GM19438 (cell line): ENCODE results near the gene SMIM1.

Source experiments
- ATAC-seq: cut with Tn5 transposase; IDR thresholded peaks from one replicate; pipeline ENCODE4 v1.9.1; 2021; ENCODE audit warnings: low read depth; ENCODE audit not compliant: unreplicated experiment

SMIM1 gene

DNA sequence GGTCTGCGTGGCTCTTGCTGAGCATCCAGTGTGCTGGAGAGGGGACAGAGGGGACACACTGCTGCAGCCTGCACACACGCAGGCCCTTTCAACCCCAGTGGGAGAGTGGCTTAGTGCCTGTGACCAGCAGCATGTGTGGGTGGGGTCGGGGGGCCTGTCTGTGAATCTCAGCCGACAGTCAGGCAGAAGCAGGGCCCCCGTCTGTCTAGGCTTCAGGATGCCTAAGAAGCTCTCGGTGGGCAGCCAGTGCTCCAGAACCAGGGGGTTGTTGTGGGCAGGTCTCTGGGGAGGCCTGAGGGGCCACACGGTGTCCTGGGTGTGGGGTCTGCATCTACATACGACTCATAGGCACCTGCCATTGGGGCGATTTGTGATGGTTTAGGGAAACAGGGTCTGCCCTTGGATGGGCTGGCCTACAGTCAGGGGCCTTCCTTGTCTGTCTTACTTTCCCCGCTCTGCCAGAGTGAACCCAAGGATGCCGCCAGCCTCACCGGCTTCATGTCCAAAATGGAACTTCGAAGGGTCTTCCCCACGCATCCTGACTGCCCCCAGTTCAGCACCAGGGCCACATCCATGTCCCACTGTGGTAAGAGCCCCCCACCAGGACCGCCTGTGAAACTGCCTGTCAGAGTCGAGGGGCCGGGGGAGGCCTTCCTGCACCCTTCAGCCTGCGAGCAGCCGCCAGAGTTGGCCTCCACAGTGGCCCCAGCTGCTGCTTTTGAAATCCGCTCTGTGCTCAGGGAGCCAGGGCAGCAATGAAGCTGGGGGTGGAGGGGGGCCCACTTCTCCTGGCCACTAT is 18.7 kb upstream of the SMIM1 start:
- no peak for ATAC-seq

DNA sequence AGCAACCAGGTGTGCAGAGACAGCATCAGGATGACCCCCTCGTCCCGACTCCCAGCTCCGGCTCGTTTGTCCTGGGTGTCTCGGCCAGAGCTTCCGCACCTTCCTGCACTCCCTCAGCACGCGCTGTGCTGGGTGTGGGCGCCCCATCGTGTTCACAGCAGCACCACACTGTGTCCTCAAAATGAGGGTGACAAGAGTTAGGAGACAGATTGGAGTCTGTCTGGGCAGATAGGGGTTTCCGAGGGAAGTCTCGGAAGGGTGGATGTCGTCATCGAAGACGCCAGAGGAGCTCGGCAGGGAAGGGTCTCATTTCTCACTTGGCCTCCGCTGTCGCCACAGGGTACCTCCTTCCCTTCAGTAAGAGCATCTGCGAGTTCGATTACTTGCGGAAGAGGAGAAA is 16.2 kb upstream of the SMIM1 start:
- no peak for ATAC-seq

DNA sequence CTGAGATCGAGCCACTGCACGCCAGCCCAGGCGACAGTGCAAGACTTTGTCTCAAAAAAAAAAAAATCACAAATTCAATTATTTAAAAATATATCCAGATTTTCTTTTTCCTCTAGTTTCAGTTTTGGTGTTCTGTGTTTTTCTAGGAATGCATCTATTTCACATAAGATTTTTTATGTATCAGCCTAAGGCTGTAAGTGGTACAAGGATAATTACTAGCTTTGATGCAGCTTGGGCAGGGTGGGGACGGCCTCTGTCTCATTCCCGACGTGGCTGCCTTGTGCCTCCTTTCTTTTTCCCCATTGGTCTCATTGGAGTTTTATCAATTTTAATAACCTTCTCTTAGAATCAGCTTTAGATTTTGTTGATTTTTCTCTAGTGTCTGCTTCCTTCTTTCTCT is 13.4 kb upstream of the SMIM1 start:
- no peak for ATAC-seq

DNA sequence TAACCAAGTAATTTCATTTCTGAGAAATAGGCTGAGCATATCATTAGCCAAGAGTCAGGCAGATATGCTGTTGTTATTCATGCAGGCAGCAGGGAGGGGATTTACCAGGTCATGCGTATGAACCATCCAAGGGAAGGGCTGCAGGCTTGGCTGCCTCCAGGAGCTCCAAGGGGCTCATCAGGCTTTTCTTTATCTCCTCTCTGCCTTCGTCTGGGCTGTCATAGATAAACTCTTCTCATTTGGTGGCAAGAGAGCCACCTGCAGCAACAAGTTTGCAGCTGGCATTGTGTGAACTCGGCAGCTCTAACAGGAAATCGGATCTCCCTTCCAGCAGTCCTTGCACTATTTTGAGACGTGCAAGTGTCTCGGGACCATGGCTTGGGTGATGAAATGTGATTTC is 12.8 kb upstream of the SMIM1 start:
- ATAC-seq = no peak

DNA sequence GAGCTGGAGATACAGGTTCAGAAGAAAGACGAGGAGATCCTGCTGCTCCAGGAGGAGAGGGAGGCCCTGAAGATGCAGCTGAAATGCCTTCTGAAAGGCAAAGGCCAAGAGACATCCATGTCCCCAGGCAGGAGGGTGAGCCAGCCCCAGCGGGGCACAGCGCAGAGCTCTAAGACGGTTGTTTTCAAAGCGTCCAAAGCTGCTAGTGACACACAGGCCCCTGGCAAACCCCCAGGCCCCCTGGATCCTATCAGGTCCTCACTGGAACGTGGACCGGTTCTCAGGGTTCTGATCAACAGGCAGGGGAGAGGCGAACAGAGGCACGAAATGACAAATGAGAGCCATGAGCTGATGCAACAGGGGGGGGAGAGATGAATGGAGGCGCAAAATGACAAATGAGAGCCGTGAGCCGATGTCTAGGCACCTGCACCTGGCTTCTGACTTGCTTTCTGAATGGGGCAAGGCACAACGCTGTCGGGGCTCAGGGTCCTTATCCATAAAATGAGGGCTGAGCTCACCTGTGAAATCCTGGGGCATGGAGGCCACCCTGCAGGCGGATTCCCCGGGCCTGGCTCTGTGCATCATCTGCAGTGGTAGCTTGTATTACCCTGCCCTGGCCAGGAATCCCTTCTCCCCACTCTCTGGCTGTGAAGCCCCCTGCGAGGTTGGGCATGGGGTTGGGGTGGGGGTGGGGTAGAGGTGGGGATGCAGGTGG is 11.1 kb upstream of the SMIM1 start:
- no peak for ATAC-seq

DNA sequence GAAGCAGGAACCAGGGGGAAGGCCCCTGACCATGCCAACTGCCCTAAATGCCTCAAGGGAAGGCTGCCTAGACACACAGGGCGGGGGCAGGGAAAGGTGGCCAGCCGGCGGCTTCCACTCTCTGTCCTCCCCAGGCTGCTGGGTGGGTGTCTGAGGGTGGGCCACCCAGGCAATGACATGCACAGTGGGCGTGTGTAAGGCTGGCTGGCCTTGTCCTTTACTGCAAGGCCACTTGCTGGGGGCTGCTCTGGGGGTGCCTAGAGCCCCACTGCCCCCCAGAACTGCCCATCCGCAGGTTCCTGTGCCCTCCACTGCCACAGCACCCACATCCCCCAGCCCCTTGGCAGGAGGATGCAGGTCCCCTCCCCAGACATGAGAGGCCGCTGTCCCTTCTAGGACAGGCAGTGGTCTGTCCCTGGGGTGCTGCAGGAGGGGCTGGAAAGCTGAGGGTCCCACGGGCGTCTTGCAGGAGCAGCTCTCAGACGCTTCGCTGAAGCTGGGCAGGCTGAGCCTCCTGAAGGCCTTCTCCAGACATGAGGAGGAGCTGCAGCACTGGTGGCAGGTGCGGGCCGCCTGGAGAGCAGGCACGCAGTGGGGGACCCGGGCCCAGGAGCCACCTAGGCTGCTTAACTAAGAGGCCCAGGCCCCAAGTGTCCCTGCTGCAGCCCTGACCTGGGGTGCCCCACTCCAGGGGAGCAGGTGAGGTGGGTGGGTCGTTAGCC is 10.2 kb upstream of the SMIM1 start:
- ATAC-seq = no peak

DNA sequence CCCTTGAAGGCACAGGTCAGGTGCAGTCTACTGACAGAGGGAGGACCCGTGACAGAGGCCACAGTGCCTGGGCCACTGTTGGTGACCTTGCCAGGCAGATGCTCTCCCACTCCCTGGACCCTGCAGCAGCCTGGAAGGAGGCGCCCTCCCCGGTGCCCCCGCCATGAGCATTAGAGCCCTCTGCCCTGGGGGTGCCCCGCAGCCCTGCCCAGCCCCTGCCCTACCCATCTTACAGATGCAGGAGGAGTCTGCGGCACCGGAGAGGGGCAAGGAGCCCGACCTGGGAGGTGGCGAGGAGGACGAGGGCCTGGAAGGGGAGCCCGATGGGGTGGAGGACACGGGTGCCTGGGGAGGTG is 9.7 kb upstream of the SMIM1 start:
- no peak for ATAC-seq

DNA sequence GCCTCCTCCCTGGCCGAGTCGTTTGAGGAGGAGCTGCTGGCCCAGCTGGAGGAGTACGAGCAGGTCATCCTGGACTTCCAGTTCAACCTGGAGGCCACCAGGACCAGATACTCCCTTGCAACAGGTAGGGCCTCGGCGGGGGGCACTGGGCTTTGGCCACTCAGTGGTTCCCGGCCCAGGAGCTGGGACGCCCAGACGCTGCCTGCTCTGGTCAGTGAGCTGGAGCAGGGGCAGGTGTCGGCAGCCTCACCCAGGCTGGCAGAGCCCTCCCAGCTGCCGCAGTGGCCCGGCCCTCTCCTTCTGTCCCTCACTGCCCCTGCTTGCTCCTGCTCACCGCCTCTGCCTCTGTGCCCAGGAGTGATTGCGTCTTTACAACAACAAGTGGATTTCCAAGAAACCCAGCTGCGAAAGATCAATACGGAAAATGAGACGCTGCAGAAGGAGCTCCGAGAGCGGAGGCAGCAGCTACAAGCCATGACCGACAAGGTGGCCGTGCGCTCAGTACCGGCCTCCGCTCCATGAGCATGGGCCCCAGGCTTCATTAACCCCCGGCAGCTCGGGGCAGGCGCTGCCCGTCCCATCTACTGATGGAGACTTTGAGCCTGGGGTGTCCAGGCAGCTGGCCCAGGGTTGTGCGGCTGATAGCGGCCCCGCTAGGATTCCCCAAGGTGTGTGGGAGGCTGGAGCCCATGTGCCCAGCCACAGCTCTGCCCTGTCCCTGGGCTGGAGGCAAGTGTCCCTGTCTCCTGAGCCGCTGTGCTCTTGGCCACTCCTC is 9.0 kb upstream of the SMIM1 start:
- ATAC-seq = no peak

DNA sequence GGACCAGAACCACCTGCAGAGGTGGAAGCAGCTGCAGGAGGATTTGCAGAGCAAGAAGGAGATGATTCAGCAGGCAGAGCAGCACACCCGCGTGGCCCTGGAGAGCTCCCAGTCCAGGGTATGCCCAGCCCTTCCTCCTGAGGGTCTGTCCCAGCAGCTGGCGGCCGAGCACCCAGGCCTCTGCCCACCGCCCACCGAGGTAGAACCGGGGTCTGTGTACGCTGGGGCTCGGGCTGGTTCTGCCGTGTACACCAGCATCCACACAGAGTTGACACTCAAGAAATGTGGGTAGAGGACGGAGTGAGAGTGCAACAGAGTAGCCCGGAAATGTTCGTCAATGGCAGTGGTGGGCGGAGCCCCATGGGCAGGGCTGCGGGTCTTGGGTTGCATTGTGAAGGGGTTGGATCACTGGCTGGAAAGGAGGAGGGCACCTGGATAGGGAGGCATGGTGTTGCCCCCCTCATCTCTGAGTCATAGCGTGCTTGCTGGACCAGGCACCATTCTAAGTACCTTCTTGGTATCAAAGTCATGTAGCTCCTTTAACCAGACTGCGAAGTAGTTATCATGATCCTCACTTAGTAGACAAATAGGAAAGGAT is 5.1 kb upstream of the SMIM1 start:
- no peak for ATAC-seq

DNA sequence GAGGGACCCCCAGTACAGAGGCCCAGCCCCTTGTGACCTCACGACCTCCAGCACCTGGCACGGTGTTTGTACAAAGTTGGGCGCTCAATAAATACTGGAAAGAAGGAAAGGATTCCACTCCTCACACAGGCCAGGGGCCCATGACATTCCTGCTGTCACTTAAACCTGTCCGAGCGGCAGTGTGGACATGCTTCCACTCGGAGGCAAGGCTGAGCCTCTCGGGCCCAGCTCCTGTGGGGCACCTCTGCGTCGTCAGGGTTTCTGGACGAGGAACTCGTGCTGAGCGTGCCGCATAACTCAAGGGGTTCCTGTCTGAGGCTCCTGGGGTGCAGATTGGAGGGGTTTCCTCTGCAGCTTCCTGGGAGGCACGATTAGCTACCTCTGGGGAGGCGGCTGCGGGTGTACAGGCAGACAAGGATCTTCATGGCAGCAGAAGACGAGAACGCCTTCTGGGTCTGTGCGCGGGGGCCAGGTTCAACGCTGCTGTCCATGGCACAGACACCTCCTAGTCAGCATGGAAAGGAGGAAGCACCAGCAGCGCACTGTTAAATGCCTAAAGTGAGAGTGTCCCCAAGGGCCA is 3.6 kb upstream of the SMIM1 start:
- ATAC-seq = no peak

DNA sequence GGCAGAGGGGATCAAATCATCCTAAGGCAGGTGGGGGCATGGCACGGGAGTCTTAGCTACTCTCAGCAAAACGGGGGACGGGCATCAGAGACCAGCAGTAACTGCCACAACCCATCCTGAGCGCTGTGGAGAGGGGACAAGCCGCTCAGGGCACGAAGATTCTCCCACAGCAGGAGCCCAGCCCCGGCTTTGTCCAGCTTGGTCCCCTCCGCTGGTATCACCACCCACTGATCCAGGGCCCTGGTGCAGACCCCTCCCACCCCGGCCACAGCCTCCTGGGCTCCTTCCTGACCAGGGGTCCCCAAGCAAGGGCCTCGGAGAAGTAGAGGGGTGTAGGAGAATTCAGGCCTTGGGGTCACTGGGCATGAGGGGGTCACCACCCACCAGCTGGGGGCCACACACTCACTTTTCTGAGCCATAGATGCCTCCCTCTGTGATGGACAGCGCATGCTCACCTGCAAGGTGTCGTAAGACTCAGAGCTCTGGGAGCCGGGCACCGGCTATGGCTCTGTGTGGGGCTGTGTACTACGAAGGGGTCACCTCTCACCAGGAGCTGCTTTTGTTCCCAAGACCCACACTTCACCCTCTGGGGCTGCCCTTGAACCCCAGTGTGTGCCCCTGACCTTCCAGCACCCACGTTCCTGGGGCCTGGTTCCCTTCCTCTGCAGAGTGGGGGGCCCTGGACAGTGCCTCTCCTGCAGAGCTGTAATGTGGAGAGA is 2.3 kb upstream of the SMIM1 start:
- no peak for ATAC-seq

DNA sequence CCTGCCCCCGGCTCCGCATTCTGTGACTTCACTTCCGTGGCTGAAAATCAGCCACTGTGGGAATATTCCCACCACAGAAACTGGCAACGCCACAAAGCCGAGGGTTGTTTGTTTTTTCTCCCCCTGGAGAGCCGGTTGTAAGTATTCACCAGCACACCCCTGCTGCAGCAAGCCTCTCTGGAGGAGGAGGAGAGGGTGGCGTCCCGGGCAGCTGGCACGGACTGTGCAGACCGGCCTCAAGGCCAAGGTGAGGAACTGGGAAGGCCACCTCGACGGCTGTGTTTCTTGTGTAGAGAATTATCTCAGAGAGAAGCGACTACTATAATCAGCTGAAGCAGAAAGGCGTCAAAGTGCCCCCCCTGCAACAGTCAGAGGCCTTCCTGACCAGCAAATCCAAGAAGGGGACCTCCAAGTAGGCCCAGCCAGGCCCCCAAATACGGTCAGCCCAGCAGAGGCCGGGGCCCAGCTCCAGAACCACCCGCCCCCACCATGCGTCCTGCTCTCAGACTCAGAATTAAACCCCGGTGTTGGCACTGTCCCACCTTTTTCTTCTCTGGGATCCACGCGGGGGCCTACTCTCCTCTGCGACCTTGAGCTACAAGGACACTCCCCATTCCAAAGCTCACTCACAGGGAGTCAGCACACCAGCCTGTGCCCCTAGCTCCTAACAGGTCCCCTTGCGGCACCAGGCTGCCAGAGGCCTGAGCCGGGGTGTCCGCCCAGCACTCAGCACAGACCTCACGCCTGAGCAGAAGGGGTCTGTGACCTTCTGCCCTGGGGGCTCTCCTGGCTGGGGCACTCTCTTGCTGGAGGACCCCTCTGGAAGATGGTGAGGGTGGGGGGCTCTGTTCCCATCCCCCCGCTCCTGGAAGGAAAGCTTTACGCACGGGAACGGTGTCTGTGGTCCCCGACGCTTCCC is 1.2 kb upstream of the SMIM1 start:
- no peak for ATAC-seq

DNA sequence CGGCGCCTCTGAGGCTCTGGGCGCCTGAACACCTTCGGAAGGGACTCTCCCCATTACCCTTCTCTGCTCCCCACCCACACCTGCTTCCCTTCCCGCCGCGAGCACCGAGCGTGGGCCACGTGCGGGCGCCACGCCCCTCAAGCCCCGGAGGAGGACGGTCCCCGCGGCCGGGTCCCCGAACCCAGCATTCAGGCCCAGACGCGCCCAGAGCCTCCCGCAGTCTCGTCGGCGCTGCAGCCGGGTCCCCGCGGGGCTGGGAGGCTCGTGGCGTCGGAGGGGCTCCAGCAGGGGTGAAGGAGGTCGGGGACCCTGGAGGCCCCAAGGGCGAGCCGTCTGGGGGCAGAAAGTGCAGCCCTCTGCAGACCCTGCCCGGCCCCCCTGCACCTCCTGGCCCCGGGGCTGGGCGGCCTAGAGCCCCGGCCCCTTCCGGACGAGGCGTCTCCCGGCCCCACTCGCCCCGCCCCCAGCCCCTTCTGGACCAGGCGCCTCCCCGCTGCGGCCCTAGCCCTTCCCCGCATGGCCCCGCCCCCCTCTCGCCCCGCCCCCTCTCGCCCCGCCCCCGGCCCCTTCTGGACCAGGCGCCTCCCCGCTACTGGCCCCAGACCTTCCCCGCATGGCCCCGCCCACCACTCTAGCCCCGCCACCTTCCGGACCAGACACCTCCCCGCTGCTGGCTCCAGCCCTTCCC is 378 bp upstream of the SMIM1 start:
- ATAC-seq = peak; percentile 63

DNA sequence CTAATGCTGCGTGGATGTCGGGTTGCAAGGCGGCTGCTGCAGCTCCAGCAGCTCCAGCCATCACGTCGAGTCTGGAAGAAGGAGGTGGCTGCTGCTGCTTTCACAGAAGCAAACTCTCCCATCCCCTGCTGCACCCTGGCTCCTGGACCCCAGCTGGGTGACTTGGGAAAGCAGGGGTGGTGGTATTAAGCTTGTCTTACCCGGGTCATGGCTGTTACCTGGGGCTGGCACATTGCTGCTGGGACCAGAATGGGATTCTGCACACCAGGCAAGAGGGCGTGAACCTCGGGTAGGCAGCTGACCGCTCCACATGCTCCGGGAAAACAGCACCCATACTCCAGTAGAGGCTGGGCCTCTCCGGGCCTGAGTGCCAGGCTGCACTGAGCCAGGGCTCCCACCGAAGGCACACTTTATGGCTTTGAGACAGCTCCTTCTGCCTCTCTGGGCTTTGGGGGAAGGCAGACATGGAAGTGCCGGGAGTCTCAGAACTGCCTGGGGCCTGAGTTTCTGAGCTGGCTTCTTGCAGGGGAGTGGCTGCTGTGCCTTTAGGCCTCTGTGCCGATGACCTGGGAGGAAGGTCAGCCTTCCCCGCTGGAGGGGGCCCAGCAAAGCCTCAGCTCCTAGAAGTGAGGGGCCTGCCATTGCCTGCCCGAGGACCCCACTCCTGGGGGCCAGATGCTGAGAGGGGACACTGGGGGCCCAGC is 1.2 kb downstream of the SMIM1 start:
- no peak for ATAC-seq

DNA sequence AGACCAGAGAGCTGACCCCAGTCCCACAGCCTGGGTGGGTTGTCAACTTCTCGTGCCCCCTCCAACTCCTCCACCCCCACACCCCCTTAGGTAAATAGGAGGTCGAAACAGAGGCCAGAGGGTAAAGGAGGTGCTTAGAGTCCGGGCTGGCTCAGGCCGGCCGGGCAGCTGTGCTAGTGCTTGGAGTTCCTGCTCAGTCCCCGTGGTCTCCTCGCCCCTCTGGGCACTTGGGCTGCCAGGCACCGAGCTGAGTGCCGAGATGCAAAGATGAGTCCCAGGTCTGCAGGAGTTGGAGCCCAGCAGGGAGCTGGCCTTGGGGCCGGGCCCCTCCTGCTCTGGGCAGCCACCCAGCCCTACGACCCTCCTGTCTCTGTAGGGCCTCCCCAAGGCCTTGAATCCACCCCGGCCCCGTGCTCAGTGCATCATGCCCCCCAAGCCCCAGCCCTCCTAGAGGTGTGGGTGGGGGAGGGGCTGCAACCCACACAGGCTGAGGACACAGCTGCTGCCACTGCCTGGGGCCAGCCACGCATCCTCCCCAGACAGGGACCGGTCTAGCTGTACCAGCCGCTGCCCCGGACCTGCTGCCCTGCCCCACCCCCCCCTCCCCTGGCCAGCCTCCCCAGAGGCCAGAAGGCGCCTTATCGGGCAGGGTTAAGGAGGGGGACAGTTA is 1.9 kb downstream of the SMIM1 start:
- no peak for ATAC-seq

DNA sequence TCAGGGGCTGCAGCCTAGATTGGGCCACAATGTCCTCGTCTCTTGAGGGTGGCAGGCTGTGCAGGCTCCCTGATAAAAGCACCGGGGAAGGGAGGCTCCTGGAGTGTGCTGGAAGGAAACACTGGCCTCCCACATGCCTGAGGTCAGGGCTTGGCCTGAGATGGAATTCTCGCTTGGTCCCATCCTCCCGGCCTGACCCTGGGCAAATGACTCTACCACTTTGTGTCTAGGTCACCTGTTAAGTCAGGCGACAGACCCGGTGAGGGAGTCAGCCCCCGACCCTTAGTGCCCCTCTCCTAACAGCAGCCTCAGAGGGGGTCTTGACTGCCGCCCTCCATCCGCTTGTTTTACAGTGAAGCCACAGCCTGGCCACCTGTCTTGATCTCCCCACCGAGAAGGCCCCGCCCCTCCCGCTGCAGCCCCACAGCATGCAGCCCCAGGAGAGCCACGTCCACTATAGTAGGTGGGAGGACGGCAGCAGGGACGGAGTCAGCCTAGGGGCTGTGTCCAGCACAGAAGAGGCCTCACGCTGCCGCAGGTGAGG is 2.5 kb downstream of the SMIM1 start:
- ATAC-seq = no peak
